ENCODE data around the gene FAM98C.

Gene FAM98C

GRCh38 chr19:38374332-38375097, 28.4 kb upstream of the FAM98C start, which contains the start of gene PSMD8:
Gene PSMD8, plus strand, starts transcription at chr19:38374571. Its CDS starts 31 bp downstream, at chr19:38374602.
- TF ChIP-seq CTCF (IDR thresholded peaks at IDR 0.05): no peak

GRCh38 chr19:38375098-38375493, 27.8 kb upstream of the FAM98C start:
- TF ChIP-seq CTCF (IDR thresholded peaks at IDR 0.05): no peak

DNA sequence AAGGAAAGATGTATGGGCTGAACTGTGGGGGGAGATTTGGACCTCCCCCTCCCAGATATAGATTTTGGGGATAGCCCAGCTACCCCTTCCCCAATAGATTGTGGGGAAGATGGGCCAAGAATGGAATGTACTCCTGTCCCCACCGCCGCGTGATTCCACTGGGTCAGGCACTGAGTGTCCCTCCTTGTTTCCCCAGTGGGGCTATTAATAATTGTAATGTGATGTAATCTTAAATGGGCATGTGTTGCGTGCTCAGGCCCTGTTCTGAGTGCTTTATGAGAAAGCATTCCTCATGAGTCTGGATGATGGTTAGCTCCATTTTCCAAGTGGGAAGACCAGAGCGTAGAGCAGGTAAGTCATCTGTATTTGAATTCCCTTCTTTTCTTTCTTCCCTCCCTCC, 27.1 kb upstream of the FAM98C start:
- no peak for TF ChIP-seq CTCF (IDR thresholded peaks at IDR 0.05)

- no peak for TF ChIP-seq CTCF (IDR thresholded peaks at IDR 0.05)
Observed at GRCh38 chr19:38376576-38376975, 26.3 kb upstream of the FAM98C start.

- no peak for TF ChIP-seq CTCF (IDR thresholded peaks at IDR 0.05)
Observed at GRCh38 chr19:38377052-38377451, 25.8 kb upstream of the FAM98C start.

DNA sequence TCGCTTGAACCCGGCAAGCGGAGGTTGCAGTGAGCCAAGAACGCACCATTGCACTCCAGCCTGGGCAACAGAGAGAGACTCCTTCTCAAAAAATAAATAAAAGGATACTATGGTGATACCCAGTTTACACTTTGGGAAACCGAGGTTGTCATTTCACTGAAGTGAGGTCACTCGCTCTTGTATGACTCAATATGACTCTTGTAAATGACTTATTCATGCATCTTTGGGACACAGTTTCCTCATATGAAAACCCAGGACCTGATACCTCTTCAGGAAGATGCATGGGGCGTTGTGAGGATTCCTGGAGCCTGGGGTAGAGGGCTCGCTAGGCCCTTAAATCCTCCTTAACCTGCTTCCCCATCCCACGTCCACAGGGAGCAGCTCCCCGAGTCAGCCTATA, 24.0 kb upstream of the FAM98C start:
- TF ChIP-seq CTCF (IDR thresholded peaks at IDR 0.05): no peak

- TF ChIP-seq CTCF (IDR thresholded peaks at IDR 0.05): no peak
Observed at GRCh38 chr19:38381138-38381537, 21.8 kb upstream of the FAM98C start.

- no peak for TF ChIP-seq CTCF (IDR thresholded peaks at IDR 0.05)
Observed at GRCh38 chr19:38383184-38383583, 19.7 kb upstream of the FAM98C start.

Data from LNCAP (cell line).